Stimulated activated CD8-positive, alpha-beta memory T cell treated with anti-CD3 and anti-CD28 coated beads, Interleukin-4, amount 100 ng/mL, for 4 hours (primary cell): ENCODE results near the gene ZKSCAN4.

ENCODE experiments used
- DNase-seq, 2 donors: peaks; one replicate each; pipeline ENCODE4 v3.0.0-alpha.2; 2020; ENCODE audit warnings: low read depth in 2 of 2, low spot score in 1 of 2

Gene ZKSCAN4

GRCh38 chr6:28209753-28210535 lies 42.1 kb downstream of the ZKSCAN4 start:
- DNase-seq, result no peak

- no peak for DNase-seq
Measured at GRCh38 chr6:28208111-28208659, 43.9 kb downstream of the ZKSCAN4 start.

GRCh38 chr6:28207510-28208110 lies 44.5 kb downstream of the ZKSCAN4 start:
- DNase-seq, result no peak

GRCh38 chr6:28206928-28207509 lies 45.0 kb downstream of the ZKSCAN4 start:
- no peak for DNase-seq

GRCh38 chr6:28206527-28206926 lies 45.5 kb downstream of the ZKSCAN4 start:
- no peak for DNase-seq

- DNase-seq, result no peak
Measured at GRCh38 chr6:28205879-28206278, 46.2 kb downstream of the ZKSCAN4 start.

- no peak for DNase-seq
Measured at GRCh38 chr6:28203201-28203600, 48.9 kb downstream of the ZKSCAN4 start.

GRCh38 chr6:28200020-28200419 lies 52.0 kb downstream of the ZKSCAN4 start:
- no peak for DNase-seq
